ENCODE measurements around the gene VPS37D.

GRCh38 chr7:73719806-73720169 lies 52.2 kb downstream of the VPS37D start:
- TF ChIP-seq, protein P1, sequence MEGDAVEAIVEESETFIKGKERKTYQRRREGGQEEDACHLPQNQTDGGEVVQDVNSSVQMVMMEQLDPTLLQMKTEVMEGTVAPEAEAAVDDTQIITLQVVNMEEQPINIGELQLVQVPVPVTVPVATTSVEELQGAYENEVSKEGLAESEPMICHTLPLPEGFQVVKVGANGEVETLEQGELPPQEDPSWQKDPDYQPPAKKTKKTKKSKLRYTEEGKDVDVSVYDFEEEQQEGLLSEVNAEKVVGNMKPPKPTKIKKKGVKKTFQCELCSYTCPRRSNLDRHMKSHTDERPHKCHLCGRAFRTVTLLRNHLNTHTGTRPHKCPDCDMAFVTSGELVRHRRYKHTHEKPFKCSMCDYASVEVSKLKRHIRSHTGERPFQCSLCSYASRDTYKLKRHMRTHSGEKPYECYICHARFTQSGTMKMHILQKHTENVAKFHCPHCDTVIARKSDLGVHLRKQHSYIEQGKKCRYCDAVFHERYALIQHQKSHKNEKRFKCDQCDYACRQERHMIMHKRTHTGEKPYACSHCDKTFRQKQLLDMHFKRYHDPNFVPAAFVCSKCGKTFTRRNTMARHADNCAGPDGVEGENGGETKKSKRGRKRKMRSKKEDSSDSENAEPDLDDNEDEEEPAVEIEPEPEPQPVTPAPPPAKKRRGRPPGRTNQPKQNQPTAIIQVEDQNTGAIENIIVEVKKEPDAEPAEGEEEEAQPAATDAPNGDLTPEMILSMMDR (IDR thresholded peaks at IDR 0.05; ENCODE audit: insufficient read depth, low read length, poor library complexity, severe bottlenecking) = no peak
- TF ChIP-seq EZH2phosphoT487 (conservative IDR thresholded peaks at IDR 0.05; ENCODE audit: low read length) = no peak

Measured in SU-DHL-6 (cell line).